ENCODE measurements around the gene ASB16. TPM values are rescaled to one million over a fixed set of nuclear protein-coding genes. Genes with fewer than 3 reads are reported as not detected.

Gene ASB16
- total and polyA plus RNA-seq, 10 donors: 0.09 to 0.57 (median 0.16) TPM; not detected in 7

- no peak for DNase-seq
- no peak overlapping the region for H3K4me3 ChIP-seq
- intact Hi-C loops (cut with DNase I; ENCODE audit: low total_unique reads): no loop called here
- no peaks in the 10 kb centered on the region for H3K9me3 ChIP-seq
- H3K27ac ChIP-seq: peak overlapping the region in 4 of 8 donors; percentile 98 to 100 (median 100)
- H3K27me3 ChIP-seq (replicated peaks in 1 of 7): no peaks in the 10 kb centered on the region
- TF ChIP-seq POLR2AphosphoS5 (IDR thresholded peaks at IDR 0.05) (peak in 1 of 3 donors; percentile 54), POLR2A (IDR thresholded peaks at IDR 0.05) (no peak), CTCF (IDR thresholded peaks at IDR 0.05 in 8 of 11, conservative IDR thresholded peaks at IDR 0.05 in 3 of 11) (no peak)
- peaks cover 2 to 58% (median 51%) of the 10 kb centered on the region in 6 donors for H3K36me3 ChIP-seq
- H3K4me1 ChIP-seq: peaks cover 12 to 71% (median 36%) of the 10 kb centered on the region in 6 donors
- 90 to 97% (median 93%) methylated on average over 14 to 15 of the region's 15 CpGs for WGBS, 5 donors
Observed at GRCh38 chr17:44197107-44197506, 26.6 kb downstream of the ASB16 start.

GRCh38 chr17:44197980-44198720 lies 27.6 kb downstream of the ASB16 start:
- intact Hi-C loops (cut with DNase I; ENCODE audit: low total_unique reads): no loop called here
- peaks cover 2 to 48% (median 42%) of the 10 kb centered on the region in 6 donors for H3K36me3 ChIP-seq
- TF ChIP-seq CTCF (IDR thresholded peaks at IDR 0.05 in 8 of 11, conservative IDR thresholded peaks at IDR 0.05 in 3 of 11): no peak
- TF ChIP-seq POLR2AphosphoS5 (IDR thresholded peaks at IDR 0.05): peak in 1 of 3 donors; percentile 75
- 48 to 58% (median 54%) methylated on average over 11 of the region's 11 CpGs for WGBS, 5 donors
- H3K27ac ChIP-seq: peak overlapping the region; percentile 95 to 100 (median 98)
- DNase-seq: peak; percentile 83
- peaks cover 12 to 67% (median 33%) of the 10 kb centered on the region in 6 donors for H3K4me1 ChIP-seq
- H3K4me3 ChIP-seq: peak overlapping the region; percentile 63 to 96 (median 72)
- no peaks in the 10 kb centered on the region for H3K27me3 ChIP-seq (replicated peaks in 1 of 7)
- H3K9me3 ChIP-seq: no peaks in the 10 kb centered on the region

- peak; percentile 95 for DNase-seq
- TF ChIP-seq CTCF (IDR thresholded peaks at IDR 0.05 in 8 of 11, conservative IDR thresholded peaks at IDR 0.05 in 3 of 11) (no peak), POLR2A (IDR thresholded peaks at IDR 0.05) (peak in 1 of 3 donors; percentile 18), POLR2AphosphoS5 (IDR thresholded peaks at IDR 0.05) (peak; percentile 22 to 71 (median 40))
- intact Hi-C loops (cut with DNase I; ENCODE audit: low total_unique reads): no loop called here
Observed at GRCh38 chr17:44198721-44199552, 28.4 kb downstream of the ASB16 start.

More at GRCh38 chr17:44198721-44199552, 28.4 kb downstream of the ASB16 start:
- H3K27ac ChIP-seq: peak overlapping the region; percentile 95 to 100 (median 98)
- H3K36me3 ChIP-seq: peaks cover 2 to 40% (median 35%) of the 10 kb centered on the region in 6 donors
- H3K27me3 ChIP-seq (replicated peaks in 1 of 7): no peaks in the 10 kb centered on the region
- peak overlapping the region; percentile 63 to 96 (median 72) for H3K4me3 ChIP-seq
- peaks cover 12 to 67% (median 39%) of the 10 kb centered on the region in 6 donors for H3K4me1 ChIP-seq
- WGBS, 5 donors: 0 to 2% (median 1%) methylated on average over 9 to 59 of the region's 68 CpGs
- H3K9me3 ChIP-seq: no peaks in the 10 kb centered on the region

All from spleen (tissue), 11 donors.